Brain microvascular endothelial cell (primary cell): ENCODE data around the gene VPS52.
"Not testable (repeated sequence)": the region's sequence is repeated elsewhere in the genome, so short reads cannot be mapped to it uniquely, and the experiment has no call there.

ENCODE experiments used
- DNase-seq: peaks from one replicate; pipeline ENCODE4 v3.0.0-alpha.2; 2020
- H3K27ac ChIP-seq: fragments of 250-450 bp; sonication (Bioruptor Pico); 2 replicates; pipeline ENCODE4 v1.5.1; 2020; ENCODE audit warnings: mild to moderate bottlenecking, moderate library complexity
- H3K27me3 ChIP-seq: fragments of 250-450 bp; sonication (Bioruptor Pico); replicated peaks from 2 replicates; pipeline ENCODE4 v1.5.1; 2020; ENCODE audit warnings: mild to moderate bottlenecking
- H3K36me3 ChIP-seq: fragments of 250-450 bp; sonication (Bioruptor Pico); replicated peaks from 2 replicates; pipeline ENCODE4 v1.5.1; 2020; ENCODE audit warnings: mild to moderate bottlenecking
- H3K4me3 ChIP-seq: 2 replicates; pipeline ENCODE4 v1.5.1; 2011; ENCODE audit warnings: low read depth, mild to moderate bottlenecking, control low read depth, low read length, moderate library complexity
- CTCF ChIP-seq: IDR thresholded peaks from 2 replicates; pipeline ENCODE4 v1.5.1; 2011; ENCODE audit warnings: low read depth, mild to moderate bottlenecking, moderate library complexity, low read length, control low read depth, inconsistent platforms; ENCODE audit errors: missing control alignments
- in situ Hi-C: cut with HindIII; loops from 2 replicates; pipeline ENCODE4 v1.10.0; 2017; ENCODE audit warnings: low sequenced_read_pairs, low pct_ligation_motif_present

The VPS52 gene

GRCh38 chr6:33286946-33287914 lies 15.6 kb upstream of the VPS52 start:
- no peak for DNase-seq
- Histone ChIP-seq H3K4me3 (no peak overlapping the region), H3K36me3 (peaks cover 48% of the 10 kb centered on the region)

GRCh38 chr6:33285214-33285613 lies 13.5 kb upstream of the VPS52 start:
- DNase-seq, in situ Hi-C loops, H3K4me3 ChIP-seq, H3K27ac ChIP-seq, H3K27me3 ChIP-seq: not testable (repeated sequence)
- H3K36me3 ChIP-seq: peaks cover 50% of the 10 kb centered on the region

More at GRCh38 chr6:33286946-33287914, 15.6 kb upstream of the VPS52 start:
- Histone ChIP-seq H3K27ac (no peak overlapping the region), H3K27me3 (no peaks in the 10 kb centered on the region)
- in situ Hi-C loops: no loop called here
- no peak for TF ChIP-seq CTCF

- peaks cover 61% of the 10 kb centered on the region for H3K36me3 ChIP-seq
- H3K27ac ChIP-seq: no peak overlapping the region
- no peaks in the 10 kb centered on the region for H3K27me3 ChIP-seq
- no peak for DNase-seq
- in situ Hi-C loops: no loop called here
- no peak overlapping the region for H3K4me3 ChIP-seq
- TF ChIP-seq CTCF: no peak
Observed at GRCh38 chr6:33280539-33280938, 8.9 kb upstream of the VPS52 start.

- TF ChIP-seq CTCF: peak; percentile 89
- no peak overlapping the region for H3K4me3 ChIP-seq
- DNase-seq: peak; percentile 43
- no peak overlapping the region for H3K27ac ChIP-seq
- H3K36me3 ChIP-seq: peaks cover 62% of the 10 kb centered on the region
- in situ Hi-C loops: no loop called here
- H3K27me3 ChIP-seq: no peaks in the 10 kb centered on the region
Observed at GRCh38 chr6:33279971-33280511, 8.4 kb upstream of the VPS52 start.

- in situ Hi-C loops: no loop called here
- no peak overlapping the region for H3K27ac ChIP-seq
- no peak for TF ChIP-seq CTCF
- DNase-seq: no peak
- H3K27me3 ChIP-seq: no peaks in the 10 kb centered on the region
- H3K4me3 ChIP-seq: no peak overlapping the region
- peaks cover 69% of the 10 kb centered on the region for H3K36me3 ChIP-seq
Observed at GRCh38 chr6:33279257-33279695, 7.6 kb upstream of the VPS52 start.

GRCh38 chr6:33278810-33279209 lies 7.1 kb upstream of the VPS52 start:
- no peak for TF ChIP-seq CTCF
- Histone ChIP-seq H3K4me3 (no peak overlapping the region), H3K27me3 (no peaks in the 10 kb centered on the region), H3K36me3 (peaks cover 73% of the 10 kb centered on the region), H3K27ac (no peak overlapping the region)
- in situ Hi-C loops: no loop called here
- no peak for DNase-seq
